Fibroblast of skin of left quadriceps (primary cell): Measurements from ENCODE around the gene FBLN2.

Source experiments
- DNase-seq, 2 experiments: peaks; one replicate each; pipeline ENCODE4 v3.0.0-alpha.2; 2013; ENCODE audit warnings: low read depth in 2 of 2

The FBLN2 gene

DNA sequence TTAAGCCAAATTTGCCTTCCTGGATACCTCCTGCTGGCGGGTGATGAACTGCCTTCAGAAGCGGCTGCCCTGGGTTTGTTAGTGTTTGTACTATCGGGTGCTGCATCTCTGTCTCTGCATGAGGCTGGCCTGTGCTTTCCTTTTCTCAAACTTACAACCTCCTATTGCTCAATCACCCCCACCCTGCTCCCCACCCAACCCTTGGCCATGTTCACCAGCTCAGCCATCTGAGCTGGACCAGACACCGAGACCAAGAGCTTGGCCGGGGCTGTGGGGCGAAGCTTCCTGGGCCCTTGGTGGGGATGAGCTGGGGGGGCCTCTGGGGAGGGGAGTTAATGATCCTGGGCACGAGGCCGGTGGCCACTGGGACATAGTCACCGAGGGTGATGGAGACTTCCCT is 16.8 kb upstream of the FBLN2 start:
- DNase-seq: no peak

- DNase-seq: no peak
Observed at GRCh38 chr3:13532631-13533030, 16.3 kb upstream of the FBLN2 start.

DNA sequence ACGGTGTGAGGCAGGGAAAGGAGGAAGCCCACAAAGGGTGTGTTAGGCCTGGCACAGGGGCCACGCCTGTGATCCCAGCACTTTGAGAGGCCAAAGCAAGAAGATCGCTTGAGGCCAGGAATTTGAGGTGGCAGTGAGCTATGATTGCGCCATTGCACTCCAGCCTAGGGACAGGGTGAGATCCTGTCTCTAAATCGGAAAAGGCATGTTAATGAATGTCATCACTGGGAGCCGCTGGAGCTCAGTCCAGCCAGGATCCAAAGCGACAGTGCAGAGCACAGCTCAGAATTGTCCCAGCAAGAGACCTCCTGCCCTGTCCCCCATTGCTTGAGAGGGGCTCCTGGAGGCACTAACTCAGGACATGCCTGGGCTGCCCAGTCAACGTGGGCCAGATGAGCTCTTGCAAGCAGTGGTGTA is 15.0 kb upstream of the FBLN2 start:
- no peak for DNase-seq

GRCh38 chr3:13535526-13535875 is 13.4 kb upstream of the FBLN2 start:
- no peak for DNase-seq

- DNase-seq: no peak
Observed at GRCh38 chr3:13535905-13536304, 13.0 kb upstream of the FBLN2 start.

DNA sequence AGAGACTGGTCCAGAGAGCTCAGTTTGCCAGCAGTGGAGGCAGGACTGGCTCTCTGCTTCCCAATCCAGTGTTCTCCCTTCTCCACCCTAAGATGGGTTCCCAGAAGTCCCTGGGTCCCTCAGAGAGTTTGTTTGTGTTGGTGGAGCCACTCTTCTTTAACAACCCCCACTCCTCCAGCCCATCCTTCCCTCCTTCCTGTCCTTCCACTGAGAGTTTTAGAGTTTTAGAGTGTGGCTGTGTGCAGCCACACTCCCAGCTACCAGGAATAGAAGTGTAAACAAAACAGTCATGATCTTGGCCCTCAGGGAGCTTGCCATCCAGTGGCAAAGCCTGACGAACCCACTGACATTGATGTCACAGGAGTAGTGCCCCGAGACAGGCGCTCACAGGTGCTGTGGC is 12.5 kb upstream of the FBLN2 start:
- no peak for DNase-seq

GRCh38 chr3:13536832-13537231 is 12.1 kb upstream of the FBLN2 start:
- no peak for DNase-seq

- no peak for DNase-seq
Observed at GRCh38 chr3:13537244-13537908, 11.5 kb upstream of the FBLN2 start.

DNA sequence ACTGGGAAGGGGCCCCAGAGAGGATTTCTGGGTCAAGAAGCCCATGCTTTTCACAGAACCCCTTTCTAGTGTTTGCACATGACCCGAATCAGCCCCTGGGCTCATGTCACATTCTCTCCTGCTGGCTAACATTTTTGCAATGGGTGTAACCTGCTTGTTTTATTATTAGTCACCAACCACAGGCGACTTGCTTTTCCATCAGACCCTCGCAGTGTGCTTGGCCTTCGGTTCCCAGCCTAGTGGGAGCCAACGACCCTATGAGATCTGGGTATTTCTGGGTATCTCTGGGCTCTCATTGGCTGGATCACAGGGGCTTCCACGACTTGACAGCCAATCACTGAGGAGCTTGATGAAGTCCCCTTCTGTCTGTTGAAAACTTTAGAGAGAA is 11.0 kb upstream of the FBLN2 start:
- peak; percentile 77 to 81 for DNase-seq

DNA sequence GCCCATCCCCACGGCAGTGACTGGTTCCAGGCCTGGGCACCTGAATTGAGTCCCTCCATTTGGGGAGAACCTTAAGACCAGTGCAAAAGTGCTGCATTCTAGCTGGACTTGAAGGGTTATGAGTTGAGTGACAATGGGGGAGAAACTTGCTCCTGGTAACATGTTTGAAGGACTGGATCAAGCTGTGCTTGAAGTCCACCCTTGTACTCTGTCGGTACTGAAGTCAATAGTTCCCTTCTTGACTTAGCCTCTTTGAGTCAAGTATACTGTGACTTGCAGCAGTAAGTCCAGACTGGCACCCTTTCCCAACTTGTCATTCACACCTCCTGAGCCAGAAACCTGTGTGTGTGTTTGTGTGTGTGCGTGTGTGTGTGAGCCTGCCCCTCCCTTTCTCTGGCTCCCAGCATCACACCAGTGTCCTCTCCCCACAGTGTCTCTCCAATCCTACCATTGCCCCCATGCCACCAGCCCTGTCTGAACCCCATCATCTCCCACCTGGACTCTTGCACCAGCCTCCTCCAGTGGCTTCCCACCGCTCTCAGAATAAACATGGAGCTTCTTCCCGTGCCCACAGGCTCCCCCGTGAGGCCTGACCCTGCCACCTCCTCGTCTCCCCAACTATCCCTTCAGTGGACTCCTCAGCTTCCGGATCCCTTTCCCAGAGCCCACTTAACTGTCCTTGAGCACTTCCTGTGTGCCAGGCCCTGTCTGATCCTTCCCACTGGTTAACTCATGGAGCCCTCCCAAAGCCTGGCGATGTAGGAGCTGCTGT is 10.2 kb upstream of the FBLN2 start:
- no peak for DNase-seq

DNA sequence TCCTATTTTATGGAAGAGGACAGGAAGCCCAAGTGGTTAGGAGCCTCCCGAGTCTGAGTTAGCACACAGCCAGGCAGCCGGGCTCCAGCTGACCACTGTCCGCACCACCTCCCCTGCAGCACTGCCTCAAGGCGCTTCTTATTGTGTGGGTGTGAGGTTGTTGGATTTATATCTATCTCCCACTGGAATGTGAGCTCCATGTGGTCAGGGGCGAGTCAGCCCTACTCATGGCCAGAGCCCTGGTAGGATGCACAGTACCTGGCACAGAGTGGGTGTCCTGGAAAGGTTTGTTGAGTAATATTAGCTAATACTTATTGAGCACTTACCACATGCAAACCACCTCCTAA is 9.7 kb upstream of the FBLN2 start:
- no peak for DNase-seq

DNA sequence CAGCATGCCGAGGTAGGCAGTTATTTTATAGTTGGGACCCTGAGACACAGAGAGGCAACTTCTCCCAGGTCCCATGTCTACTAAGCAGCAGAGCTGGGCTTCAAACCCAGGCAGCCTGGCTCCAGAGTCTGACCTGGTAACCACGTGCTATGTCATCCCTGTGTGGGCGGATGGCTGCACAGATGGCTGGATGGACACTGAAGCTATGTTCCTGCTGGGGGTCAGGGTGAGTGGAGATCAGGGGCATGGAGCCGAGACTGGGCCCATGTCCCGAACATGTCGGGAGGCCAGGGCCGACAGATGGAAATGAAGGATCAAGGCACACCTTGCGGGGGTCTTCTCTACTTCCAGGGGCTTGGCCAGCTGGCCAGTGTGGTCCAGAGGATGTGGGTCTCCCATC is 9.3 kb upstream of the FBLN2 start:
- no peak for DNase-seq

- DNase-seq: no peak
Observed at GRCh38 chr3:13540297-13540995, 8.5 kb upstream of the FBLN2 start.

GRCh38 chr3:13541691-13542090 is 7.2 kb upstream of the FBLN2 start:
- DNase-seq: no peak

- no peak for DNase-seq
Observed at GRCh38 chr3:13542142-13542541, 6.8 kb upstream of the FBLN2 start.

DNA sequence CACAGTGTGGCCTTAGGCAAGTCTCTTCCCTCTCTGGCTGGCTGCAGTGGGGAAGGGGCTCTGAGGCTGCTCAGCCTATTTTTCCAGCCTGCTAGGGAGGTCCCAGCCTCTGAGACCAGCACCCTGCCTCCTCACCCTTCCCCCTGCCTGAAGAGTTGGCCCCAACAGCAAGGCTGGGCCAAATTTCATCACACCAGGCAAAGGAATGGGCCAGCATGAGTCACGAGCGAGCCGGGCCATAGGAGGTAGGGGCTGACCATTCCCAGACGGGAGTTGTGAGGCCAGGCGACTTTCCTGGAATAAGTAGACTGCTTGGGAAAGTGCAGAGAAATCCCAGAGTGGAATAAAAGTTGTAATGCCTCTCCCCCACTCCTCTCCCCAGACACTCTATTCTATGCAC is 5.7 kb upstream of the FBLN2 start:
- peak; percentile 70 to 78 for DNase-seq

DNA sequence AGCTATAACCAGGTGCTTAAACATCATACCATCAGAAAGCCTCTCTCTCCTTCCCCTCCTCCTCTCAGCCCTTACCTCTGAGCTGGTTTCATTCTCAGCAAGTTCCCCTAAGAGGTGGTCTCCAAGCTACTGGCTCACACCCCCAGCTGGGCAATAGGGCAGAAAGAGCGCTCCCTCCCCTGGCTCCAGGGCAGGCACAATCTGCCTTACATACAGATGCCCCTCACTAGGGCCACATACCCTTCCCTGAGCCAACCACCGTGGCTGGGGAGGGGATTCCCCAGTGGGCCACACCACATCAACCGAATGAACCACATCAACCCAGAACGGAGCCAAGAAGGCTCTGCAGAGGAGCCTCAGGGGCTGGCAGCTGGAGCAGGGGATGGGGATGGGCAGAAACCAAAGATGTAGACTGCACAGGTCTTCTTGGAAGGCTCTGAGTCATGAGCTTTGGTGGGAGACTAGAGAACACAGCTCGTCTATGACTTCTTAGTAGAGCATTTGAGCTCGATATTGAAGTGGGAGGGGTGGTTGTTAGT is 4.6 kb upstream of the FBLN2 start:
- peak; percentile 56 to 59 for DNase-seq

GRCh38 chr3:13544951-13545651 is 3.8 kb upstream of the FBLN2 start:
- no peak for DNase-seq

DNA sequence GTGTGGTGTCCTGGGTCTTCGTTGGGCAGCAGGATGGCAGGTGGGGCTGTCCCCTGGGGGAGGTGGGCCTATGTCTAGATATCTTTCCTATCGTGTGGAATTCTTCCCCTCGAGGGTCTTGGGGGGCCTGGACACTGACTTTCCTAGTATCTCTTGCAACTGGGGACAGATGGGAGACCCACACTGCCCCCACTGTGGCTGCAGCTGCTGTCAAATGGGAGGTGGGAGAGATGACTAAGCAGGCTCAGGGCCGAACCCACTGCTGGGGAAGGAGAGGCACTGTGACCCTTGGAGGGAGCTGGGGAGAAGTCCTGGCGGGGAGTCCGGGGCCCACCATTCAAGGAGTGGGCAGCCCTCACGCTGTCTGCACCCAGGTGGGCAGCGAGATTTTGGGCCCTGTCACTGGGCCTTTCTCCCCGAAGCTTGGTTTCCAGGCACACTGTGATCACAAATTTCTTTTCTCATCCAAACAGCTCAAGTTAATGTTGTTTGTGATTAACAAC is 2.9 kb upstream of the FBLN2 start:
- DNase-seq: no peak

DNA sequence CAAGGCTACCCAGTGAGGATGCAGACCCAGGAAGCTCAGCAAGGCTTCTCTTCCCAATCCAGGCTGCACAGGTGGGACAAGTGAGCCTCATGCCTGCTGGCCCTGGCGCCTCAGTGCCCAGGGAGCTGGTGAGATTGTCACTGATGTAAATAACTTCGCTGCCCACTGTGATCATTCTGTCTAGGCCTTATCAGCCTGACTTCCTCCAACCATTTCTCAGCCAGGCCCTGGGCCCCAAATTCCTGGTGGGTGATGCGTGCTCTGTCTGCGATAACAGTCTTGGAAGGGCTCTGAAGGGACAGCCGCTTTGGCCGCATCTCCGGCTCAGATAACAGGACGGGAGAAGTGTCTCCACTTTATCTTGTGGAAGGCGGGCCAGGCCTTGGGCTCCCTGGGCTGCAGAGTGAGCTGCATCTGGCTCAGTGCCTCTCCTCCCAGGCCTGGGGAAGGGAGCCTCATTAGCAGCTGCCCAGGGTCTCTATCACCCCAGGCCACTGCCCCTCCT is 2.2 kb upstream of the FBLN2 start:
- DNase-seq: no peak

DNA sequence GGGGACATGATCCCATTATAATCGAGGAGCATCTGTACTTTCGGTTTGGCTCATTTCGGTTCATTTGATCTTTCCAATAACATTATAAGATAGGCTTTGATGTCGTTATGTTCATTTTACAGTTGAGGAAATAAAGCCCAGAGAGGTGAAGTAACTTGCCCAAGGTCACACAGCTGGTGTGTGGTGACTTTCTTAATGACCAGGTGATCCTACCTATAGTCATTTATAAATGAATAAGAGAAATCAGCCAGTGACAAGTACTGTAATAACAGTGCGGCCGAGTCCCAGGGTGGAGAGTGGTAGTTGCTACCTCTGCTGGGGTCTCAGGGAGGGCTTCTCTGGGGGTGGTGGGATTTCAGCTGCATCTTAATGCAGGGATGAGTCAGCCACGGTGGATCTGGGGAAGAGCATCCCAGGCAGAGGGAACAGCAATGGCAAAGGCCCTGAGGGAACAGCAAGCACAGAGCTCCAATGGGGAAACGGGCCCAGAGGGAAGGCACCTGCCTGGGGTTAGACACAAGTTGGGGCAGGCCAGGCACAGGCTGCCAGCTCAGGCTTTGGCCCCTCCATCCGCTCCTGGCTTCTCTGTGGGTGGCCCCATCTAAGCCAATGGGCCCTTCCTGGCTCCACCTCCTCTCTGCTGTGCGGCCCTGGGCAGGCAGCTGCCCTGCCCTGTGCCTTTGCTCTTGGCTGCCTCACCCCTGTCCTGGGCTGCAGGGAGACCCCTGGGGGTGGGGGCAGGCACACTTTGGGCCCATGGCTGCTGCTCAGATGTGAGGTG is 1.1 kb upstream of the FBLN2 start:
- no peak for DNase-seq
